Epithelial cell of esophagus (primary cell): Measurements from ENCODE around the gene AVPR1A.

Source experiments
- DNase-seq: peaks from one replicate; pipeline ENCODE4 v3.0.0; 2010; ENCODE audit warnings: low read depth
- H3K4me3 ChIP-seq: 2 replicates; pipeline ENCODE4 v1.5.1; 2011; ENCODE audit warnings: mild to moderate bottlenecking, low read length, control low read depth
- CTCF ChIP-seq: IDR thresholded peaks from 2 replicates; pipeline ENCODE4 v1.5.1; 2011; ENCODE audit warnings: low read depth, mild to moderate bottlenecking, low read length, control low read depth, inconsistent platforms; ENCODE audit not compliant: insufficient read depth; ENCODE audit errors: missing control alignments

The AVPR1A gene

DNA sequence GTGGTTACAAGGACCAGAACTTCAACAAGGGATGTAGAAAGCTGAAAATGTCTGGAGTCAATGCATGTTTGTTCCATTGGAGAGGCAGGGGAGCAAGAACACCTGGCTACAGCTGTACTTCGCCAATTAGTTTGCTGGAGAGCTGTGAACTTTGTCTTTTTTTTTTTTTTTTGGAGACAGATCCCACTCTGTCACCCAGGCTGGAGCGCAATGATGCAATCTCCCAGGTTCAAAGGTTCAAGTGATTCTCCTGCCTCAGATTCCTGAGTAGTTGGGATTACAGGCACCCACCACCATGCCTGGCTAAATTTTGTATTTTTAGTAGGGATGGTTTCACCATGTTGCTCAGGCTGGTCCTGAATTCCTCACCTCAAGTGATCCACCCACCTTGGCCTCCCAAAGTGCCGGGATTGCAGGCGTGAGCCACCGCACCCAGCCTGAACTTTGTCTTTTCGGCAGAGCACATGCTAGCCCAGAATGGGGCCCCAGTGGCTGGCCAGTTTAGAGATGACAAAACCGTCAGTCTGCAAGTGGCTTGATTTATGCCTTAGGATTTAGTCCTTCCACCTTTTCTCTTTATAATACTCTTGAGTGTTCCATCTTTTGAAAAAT is 55.5 kb downstream of the AVPR1A start:
- no peak overlapping the region for H3K4me3 ChIP-seq
- no peak for DNase-seq
- TF ChIP-seq CTCF = no peak

DNA sequence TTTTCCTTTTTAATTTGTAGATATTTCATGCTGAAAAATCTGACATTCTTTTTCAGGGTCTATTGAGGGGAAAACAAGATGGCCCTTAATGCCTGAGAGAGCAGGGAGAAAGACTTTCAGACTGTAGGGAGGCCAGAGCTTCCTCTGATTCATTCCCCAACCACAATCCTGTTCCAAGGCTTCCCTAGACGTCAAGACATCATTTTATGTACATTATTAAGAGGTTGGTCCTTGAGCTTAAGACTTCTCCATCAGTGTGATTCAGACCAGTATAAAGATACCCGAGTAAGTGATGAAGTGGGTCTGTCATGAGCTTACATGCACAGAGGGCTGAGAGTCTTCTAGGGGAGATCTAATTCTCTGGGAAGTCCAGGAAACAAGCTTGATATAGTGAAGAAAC is 57.3 kb downstream of the AVPR1A start:
- no peak overlapping the region for H3K4me3 ChIP-seq
- no peak for TF ChIP-seq CTCF
- DNase-seq = no peak

- TF ChIP-seq CTCF = no peak
- DNase-seq = no peak
- H3K4me3 ChIP-seq = no peak overlapping the region
Measured at GRCh38 chr12:63093084-63093483, 57.9 kb downstream of the AVPR1A start.
